Mesendoderm (in vitro differentiated cells): Measurements from ENCODE around the gene DISP3.

Experiments used
- DNase-seq: peaks from one replicate; pipeline ENCODE4 v3.0.0; 2013
- H2AK5ac ChIP-seq: 2 replicates; pipeline ENCODE4 v1.6.1; 2013; ENCODE audit warnings: low read length, inconsistent platforms
- H2BK120ac ChIP-seq: 2 replicates; pipeline ENCODE4 v1.6.1; 2013; ENCODE audit warnings: low read depth, mild to moderate bottlenecking, low read length, moderate library complexity, mixed read lengths
- H2BK15ac ChIP-seq: replicated peaks from 2 replicates; pipeline ENCODE4 v1.6.1; 2013; ENCODE audit warnings: low read depth, mild to moderate bottlenecking, moderate library complexity
- H2BK5ac ChIP-seq: 2 replicates; pipeline ENCODE4 v1.6.1; 2013; ENCODE audit warnings: low read length, inconsistent platforms
- H3K18ac ChIP-seq: 2 replicates; pipeline ENCODE4 v1.6.1; 2013; ENCODE audit warnings: mild to moderate bottlenecking, low read length, mixed read lengths
- H3K23ac ChIP-seq: one replicate; pipeline ENCODE4 v1.6.1; 2013; ENCODE audit warnings: low read length
- H3K27ac ChIP-seq: 2 replicates; pipeline ENCODE4 v1.5.1; 2013; ENCODE audit warnings: low read depth, mild to moderate bottlenecking, inconsistent platforms, low read length, moderate library complexity
- H3K27me3 ChIP-seq: 2 replicates; pipeline ENCODE4 v1.6.1; 2013; ENCODE audit warnings: low read length, control low read depth, mild to moderate bottlenecking, inconsistent platforms; ENCODE audit not compliant: insufficient read depth, poor library complexity
- H3K36me3 ChIP-seq: 2 replicates; pipeline ENCODE4 v1.6.1; 2013; ENCODE audit warnings: low read length, inconsistent platforms; ENCODE audit not compliant: control insufficient read depth, insufficient read depth
- H3K4ac ChIP-seq: one replicate; pipeline ENCODE4 v1.6.1; 2013; ENCODE audit warnings: low read depth, mild to moderate bottlenecking, low read length, moderate library complexity
- H3K4me1 ChIP-seq: 2 replicates; pipeline ENCODE4 v1.6.1; 2013; ENCODE audit warnings: low read depth, low read length, inconsistent platforms; ENCODE audit not compliant: control insufficient read depth
- H3K4me2 ChIP-seq: 2 replicates; pipeline ENCODE4 v1.6.1; 2013; ENCODE audit warnings: low read length
- H3K4me3 ChIP-seq: 2 replicates; pipeline ENCODE4 v1.5.1; 2013; ENCODE audit warnings: mild to moderate bottlenecking, low read length
- H3K56ac ChIP-seq: one replicate; pipeline ENCODE4 v1.6.1; 2013; ENCODE audit warnings: low read length
- H3K79me1 ChIP-seq: 2 replicates; pipeline ENCODE4 v1.6.1; 2013; ENCODE audit warnings: low read length, inconsistent platforms
- H3K79me2 ChIP-seq: 2 replicates; pipeline ENCODE4 v1.6.1; 2013; ENCODE audit warnings: mild to moderate bottlenecking, low read length; ENCODE audit not compliant: control insufficient read depth, insufficient read depth
- H3K9ac ChIP-seq: 2 replicates; pipeline ENCODE4 v1.6.1; 2013; ENCODE audit warnings: low read length, inconsistent platforms
- H4K5ac ChIP-seq: one replicate; pipeline ENCODE4 v1.6.1; 2013; ENCODE audit warnings: low read length
- H4K8ac ChIP-seq: one replicate; pipeline ENCODE4 v1.6.1; 2013; ENCODE audit warnings: low read depth, mild to moderate bottlenecking, control low read depth, low read length, moderate library complexity
- WGBS: extraction: QIAGEN DNeasy Blood & Tissue Kit; methylation state at CpG from one replicate; pipeline ENCODE4 v1.1.7; 2013; ENCODE audit warnings: low lambda C conversion rate, missing lambda C conversion rate; ENCODE audit not compliant: insufficient coverage; ENCODE audit errors: extremely low coverage; 5-methylcytosine and 5-hydroxymethylcytosine counted together

DISP3 gene

DNA sequence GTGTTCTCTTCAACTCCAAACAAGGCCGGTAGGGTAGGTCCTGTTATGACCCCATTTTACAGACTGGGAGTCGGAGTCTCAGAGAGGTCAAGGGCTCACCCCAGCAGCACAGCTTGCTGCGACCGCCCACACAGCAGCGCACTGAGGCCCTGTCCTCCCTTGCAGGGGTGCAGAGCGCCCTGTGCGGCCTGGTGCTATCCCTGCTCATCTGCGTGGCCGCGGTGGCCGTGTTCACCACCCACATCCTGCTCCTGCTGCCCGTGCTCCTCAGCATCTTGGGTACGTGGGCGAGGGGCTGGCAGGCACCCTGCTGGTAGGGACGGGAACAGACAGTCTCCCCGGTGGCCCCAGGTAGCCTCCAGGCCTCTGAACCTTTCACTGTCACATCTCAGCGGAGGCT lies 55.9 kb downstream of the DISP3 start:
- no peak overlapping the region for H2BK15ac ChIP-seq
- no peak overlapping the region for H3K4me3 ChIP-seq
- H3K27me3 ChIP-seq, result no peaks in the 10 kb centered on the region
- H2BK120ac ChIP-seq, result no peak overlapping the region
- no peak overlapping the region for H2BK5ac ChIP-seq
- H3K56ac ChIP-seq, result no peak overlapping the region
- H3K4ac ChIP-seq, result no peak overlapping the region
- no peak overlapping the region for H3K4me2 ChIP-seq
- H3K79me2 ChIP-seq, result no peaks in the 10 kb centered on the region
- no peak overlapping the region for H4K8ac ChIP-seq
- H3K36me3 ChIP-seq, result no peaks in the 10 kb centered on the region
- H2AK5ac ChIP-seq, result no peak overlapping the region
- H3K9ac ChIP-seq, result no peak overlapping the region
- H3K18ac ChIP-seq, result no peak overlapping the region
- WGBS, result no CpG with 5 or more reads among the region's 17 CpGs
- no peak overlapping the region for H3K23ac ChIP-seq
- no peak overlapping the region for H4K5ac ChIP-seq
- no peak overlapping the region for H3K27ac ChIP-seq
- H3K79me1 ChIP-seq, result no peaks in the 10 kb centered on the region
- no peak for DNase-seq
- no peaks in the 10 kb centered on the region for H3K4me1 ChIP-seq

DNA sequence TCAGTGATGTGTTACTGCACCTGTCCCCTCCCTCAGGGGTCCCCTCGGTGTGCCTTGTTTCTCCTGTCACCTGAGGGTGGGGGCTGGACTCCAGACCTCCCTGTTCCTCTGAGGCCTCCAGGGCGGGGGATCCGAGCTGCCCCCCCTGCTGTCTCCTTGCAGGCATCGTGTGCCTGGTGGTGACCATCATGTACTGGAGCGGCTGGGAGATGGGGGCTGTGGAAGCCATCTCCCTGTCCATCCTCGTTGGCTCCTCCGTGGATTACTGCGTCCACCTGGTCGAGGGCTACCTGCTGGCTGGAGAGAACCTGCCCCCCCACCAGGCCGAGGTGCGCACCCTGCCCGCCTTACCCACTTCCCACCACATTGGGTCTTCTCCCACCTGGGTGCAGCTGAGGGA lies 56.4 kb downstream of the DISP3 start:
- Histone ChIP-seq H3K18ac (no peak overlapping the region), H3K4ac (no peak overlapping the region), H3K4me3 (no peak overlapping the region), H2BK5ac (no peak overlapping the region), H3K27ac (no peak overlapping the region), H2BK15ac (no peak overlapping the region), H2AK5ac (no peak overlapping the region), H3K9ac (no peak overlapping the region), H4K5ac (no peak overlapping the region), H3K56ac (no peak overlapping the region), H3K36me3 (no peaks in the 10 kb centered on the region), H3K79me2 (no peaks in the 10 kb centered on the region), H3K27me3 (no peaks in the 10 kb centered on the region), H3K79me1 (no peaks in the 10 kb centered on the region), H3K4me2 (no peak overlapping the region), H3K23ac (no peak overlapping the region), H4K8ac (no peak overlapping the region), H2BK120ac (no peak overlapping the region), H3K4me1 (no peaks in the 10 kb centered on the region)
- WGBS, result no CpG with 5 or more reads among the region's 12 CpGs
- DNase-seq, result no peak

DNA sequence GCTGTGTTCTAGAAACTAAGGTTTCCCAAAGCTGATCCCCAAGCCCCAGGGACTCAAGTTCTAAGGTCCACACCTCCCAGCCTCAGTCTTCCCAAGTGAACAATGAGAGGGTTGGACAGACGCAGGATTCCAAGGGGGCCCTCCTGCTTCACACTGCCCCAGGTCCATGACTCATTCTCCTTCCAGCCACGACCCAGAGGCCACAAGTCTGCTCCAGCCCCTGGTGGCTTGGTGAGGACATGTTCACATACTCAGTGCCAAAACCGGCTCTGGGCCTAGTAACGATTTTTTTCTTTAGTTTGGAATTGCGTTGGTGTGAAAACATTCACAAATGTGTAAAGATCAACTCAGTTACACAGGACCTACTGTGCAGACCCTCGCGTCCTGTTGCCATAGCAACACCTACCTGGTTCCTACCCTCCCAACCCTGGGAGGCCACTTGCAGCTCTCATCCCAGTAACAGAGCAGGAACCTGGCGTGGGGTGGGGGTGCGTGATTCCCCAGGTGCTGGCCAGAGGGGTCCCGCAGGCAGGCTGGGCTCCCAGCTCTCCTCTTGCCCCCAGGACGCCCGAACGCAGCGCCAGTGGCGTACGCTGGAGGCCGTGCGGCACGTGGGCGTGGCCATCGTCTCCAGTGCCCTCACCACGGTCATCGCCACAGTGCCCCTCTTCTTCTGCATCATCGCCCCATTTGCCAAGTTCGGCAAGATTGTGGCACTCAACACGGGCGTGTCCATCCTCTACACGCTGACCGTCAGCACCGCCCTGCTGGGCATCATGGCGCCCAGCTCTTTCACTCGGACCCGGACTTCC lies 57.0 kb downstream of the DISP3 start:
- Histone ChIP-seq H2BK120ac (no peak overlapping the region), H4K8ac (no peak overlapping the region), H3K79me2 (no peaks in the 10 kb centered on the region), H3K4me3 (no peak overlapping the region), H3K23ac (no peak overlapping the region), H2BK15ac (no peak overlapping the region), H2AK5ac (no peak overlapping the region), H3K9ac (no peak overlapping the region), H3K27me3 (no peaks in the 10 kb centered on the region), H4K5ac (no peak overlapping the region), H2BK5ac (no peak overlapping the region), H3K4me2 (no peak overlapping the region), H3K4ac (no peak overlapping the region), H3K27ac (no peak overlapping the region), H3K4me1 (no peaks in the 10 kb centered on the region), H3K18ac (no peak overlapping the region), H3K56ac (no peak overlapping the region), H3K79me1 (no peaks in the 10 kb centered on the region), H3K36me3 (no peaks in the 10 kb centered on the region)
- DNase-seq, result no peak
- no CpG with 5 or more reads among the region's 33 CpGs for WGBS

DNA sequence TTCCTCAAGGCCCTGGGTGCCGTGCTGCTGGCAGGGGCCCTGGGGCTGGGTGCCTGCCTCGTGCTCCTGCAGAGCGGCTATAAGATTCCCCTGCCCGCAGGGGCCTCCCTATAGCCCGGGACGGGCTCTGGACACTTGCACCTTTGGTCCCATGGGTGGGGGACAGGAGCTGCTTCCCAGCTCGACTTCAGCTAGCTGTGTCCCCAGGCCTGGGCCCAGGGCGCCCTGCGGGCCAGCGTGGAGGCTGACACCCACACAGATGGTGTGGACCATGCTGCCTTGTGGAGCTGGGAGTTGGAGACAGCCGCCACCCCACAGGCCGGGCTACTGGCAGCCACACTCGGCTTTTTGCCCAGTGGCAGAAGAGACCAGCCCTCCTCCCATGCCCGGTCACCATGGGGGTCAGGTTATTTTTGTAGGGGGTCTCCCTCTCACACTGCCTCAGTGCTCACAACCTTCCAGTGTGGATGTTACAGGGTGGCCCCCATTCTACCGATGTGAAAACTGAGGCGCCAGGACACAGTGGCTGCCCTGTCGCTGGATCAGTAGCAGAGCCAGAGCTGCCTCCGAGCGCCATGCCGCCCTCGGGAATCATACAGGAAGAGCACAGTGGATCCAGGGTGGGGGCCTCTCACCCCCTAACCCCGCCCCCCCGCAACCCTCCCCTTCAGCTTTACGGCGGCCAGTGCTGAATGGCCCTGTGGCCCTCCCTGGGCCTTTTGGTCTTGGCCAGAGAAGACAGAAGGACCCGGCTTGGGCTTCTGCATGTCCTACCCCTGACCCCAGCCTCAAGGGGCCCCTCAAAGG lies 57.8 kb downstream of the DISP3 start:
- no CpG with 5 or more reads among the region's 26 CpGs for WGBS
- Histone ChIP-seq H3K4me2 (no peak overlapping the region), H3K4ac (no peak overlapping the region), H3K27me3 (no peaks in the 10 kb centered on the region), H3K4me1 (no peaks in the 10 kb centered on the region), H2AK5ac (no peak overlapping the region), H3K79me1 (no peaks in the 10 kb centered on the region), H3K56ac (no peak overlapping the region), H2BK15ac (no peak overlapping the region), H3K4me3 (no peak overlapping the region), H3K36me3 (no peaks in the 10 kb centered on the region), H3K27ac (no peak overlapping the region), H2BK120ac (no peak overlapping the region), H3K79me2 (no peaks in the 10 kb centered on the region), H3K9ac (no peak overlapping the region), H4K5ac (no peak overlapping the region), H4K8ac (no peak overlapping the region), H3K23ac (no peak overlapping the region), H2BK5ac (no peak overlapping the region), H3K18ac (no peak overlapping the region)
- no peak for DNase-seq

DNA sequence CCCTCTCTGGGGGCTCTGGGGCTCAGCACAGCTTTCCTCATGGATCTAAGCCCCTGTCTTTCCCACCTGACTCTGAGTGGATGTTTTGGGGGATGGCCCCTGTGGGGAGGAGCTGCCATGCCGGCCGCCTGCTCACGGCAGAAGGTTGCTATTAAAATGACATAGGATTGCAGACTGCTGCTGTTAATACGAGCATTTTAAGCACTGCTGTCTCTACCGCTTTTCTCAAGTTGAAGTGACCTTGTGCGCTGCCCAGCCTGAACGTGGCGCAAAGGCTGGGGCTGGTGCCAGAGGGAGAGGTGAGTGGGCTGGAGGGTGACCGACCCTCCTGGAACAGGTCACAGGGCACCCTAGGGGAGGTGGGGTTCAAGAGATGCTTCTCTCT lies 58.4 kb downstream of the DISP3 start:
- no peaks in the 10 kb centered on the region for H3K36me3 ChIP-seq
- H3K4me1 ChIP-seq, result no peaks in the 10 kb centered on the region
- no peaks in the 10 kb centered on the region for H3K79me2 ChIP-seq
- H3K4ac ChIP-seq, result no peak overlapping the region
- DNase-seq, result no peak
- H2BK5ac ChIP-seq, result no peak overlapping the region
- H4K8ac ChIP-seq, result no peak overlapping the region
- H2BK120ac ChIP-seq, result no peak overlapping the region
- no peaks in the 10 kb centered on the region for H3K27me3 ChIP-seq
- H3K56ac ChIP-seq, result no peak overlapping the region
- H4K5ac ChIP-seq, result no peak overlapping the region
- H2AK5ac ChIP-seq, result no peak overlapping the region
- H2BK15ac ChIP-seq, result no peak overlapping the region
- H3K27ac ChIP-seq, result no peak overlapping the region
- no peak overlapping the region for H3K4me2 ChIP-seq
- H3K18ac ChIP-seq, result no peak overlapping the region
- no peak overlapping the region for H3K9ac ChIP-seq
- WGBS, result no CpG with 5 or more reads among the region's 9 CpGs
- H3K79me1 ChIP-seq, result no peaks in the 10 kb centered on the region
- no peak overlapping the region for H3K23ac ChIP-seq
- no peak overlapping the region for H3K4me3 ChIP-seq
